Stimulated activated CD4-positive, alpha-beta T cell treated with anti-CD3 and anti-CD28 coated beads, Interleukin-2, amount 100 ng/mL, for 24 hours (primary cell): Measurements from ENCODE around the gene TFPI.

Experiments
- DNase-seq, 2 donors: peaks; one replicate each; pipeline ENCODE4 v3.0.0-alpha.2; 2020

Gene TFPI

GRCh38 chr2:187461294-187462261, 92.7 kb downstream of the TFPI start:
- DNase-seq: no peak

GRCh38 chr2:187459256-187459655, 95.0 kb downstream of the TFPI start:
- no peak for DNase-seq

- DNase-seq: no peak
These were observed 101.1 kb downstream of the TFPI start for GRCh38 chr2:187453078-187453641.

- no peak for DNase-seq
These were observed 102.7 kb downstream of the TFPI start for GRCh38 chr2:187451510-187451909.

GRCh38 chr2:187447336-187447735, 106.9 kb downstream of the TFPI start:
- no peak for DNase-seq

GRCh38 chr2:187446711-187447110, 107.5 kb downstream of the TFPI start:
- DNase-seq: no peak

GRCh38 chr2:187445051-187445450, 109.2 kb downstream of the TFPI start:
- DNase-seq: no peak

GRCh38 chr2:187442778-187443177, 111.5 kb downstream of the TFPI start:
- no peak for DNase-seq

GRCh38 chr2:187442378-187442777, 111.9 kb downstream of the TFPI start:
- DNase-seq: no peak

GRCh38 chr2:187440101-187440675, 114.0 kb downstream of the TFPI start:
- DNase-seq: no peak

- DNase-seq: no peak
These were observed 115.8 kb downstream of the TFPI start for GRCh38 chr2:187438455-187438854.

GRCh38 chr2:187435756-187436155, 118.5 kb downstream of the TFPI start:
- no peak for DNase-seq

GRCh38 chr2:187435078-187435477, 119.2 kb downstream of the TFPI start:
- DNase-seq: no peak

- DNase-seq: no peak
These were observed 119.9 kb downstream of the TFPI start for GRCh38 chr2:187434342-187434785.

GRCh38 chr2:187431911-187432310, 122.3 kb downstream of the TFPI start:
- no peak for DNase-seq

- DNase-seq: no peak
These were observed 124.2 kb downstream of the TFPI start for GRCh38 chr2:187429989-187430388.

GRCh38 chr2:187424146-187424545, 130.1 kb downstream of the TFPI start:
- no peak for DNase-seq

- DNase-seq: no peak
These were observed 132.0 kb downstream of the TFPI start for GRCh38 chr2:187422282-187422681.

- no peak for DNase-seq
These were observed 132.7 kb downstream of the TFPI start for GRCh38 chr2:187421519-187421918.

- no peak for DNase-seq
These were observed 134.4 kb downstream of the TFPI start for GRCh38 chr2:187419808-187420207.

- no peak for DNase-seq
These were observed 138.8 kb downstream of the TFPI start for GRCh38 chr2:187415449-187415848.
